HG03378 (cell line): ENCODE data around the gene RORC.

Source experiments
- ATAC-seq: cut with Tn5 transposase; IDR thresholded peaks from one replicate; pipeline ENCODE4 v1.9.1; 2021; ENCODE audit warnings: mild to moderate bottlenecking, moderate library complexity; ENCODE audit not compliant: unreplicated experiment

Gene RORC

DNA sequence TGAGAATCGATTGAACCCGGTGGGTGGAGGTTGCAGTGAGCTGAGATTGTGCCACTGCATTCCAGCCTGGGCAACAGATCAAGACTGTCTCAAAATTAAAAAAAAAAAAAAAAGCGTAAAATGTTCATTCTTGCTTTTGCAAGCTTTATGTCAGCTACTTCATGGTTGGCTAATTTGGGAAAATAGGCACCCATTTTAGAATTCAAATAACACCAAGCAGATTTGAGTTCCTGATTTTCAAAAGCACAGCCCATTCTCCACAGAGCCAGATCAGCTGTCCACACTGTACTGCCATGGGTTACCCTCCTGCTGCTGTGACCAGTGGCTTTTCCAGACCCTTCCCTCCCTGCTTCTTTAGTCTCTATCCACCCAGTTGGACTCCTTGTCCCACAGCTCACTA, 17.5 kb upstream of the RORC start:
- ATAC-seq = no peak

DNA sequence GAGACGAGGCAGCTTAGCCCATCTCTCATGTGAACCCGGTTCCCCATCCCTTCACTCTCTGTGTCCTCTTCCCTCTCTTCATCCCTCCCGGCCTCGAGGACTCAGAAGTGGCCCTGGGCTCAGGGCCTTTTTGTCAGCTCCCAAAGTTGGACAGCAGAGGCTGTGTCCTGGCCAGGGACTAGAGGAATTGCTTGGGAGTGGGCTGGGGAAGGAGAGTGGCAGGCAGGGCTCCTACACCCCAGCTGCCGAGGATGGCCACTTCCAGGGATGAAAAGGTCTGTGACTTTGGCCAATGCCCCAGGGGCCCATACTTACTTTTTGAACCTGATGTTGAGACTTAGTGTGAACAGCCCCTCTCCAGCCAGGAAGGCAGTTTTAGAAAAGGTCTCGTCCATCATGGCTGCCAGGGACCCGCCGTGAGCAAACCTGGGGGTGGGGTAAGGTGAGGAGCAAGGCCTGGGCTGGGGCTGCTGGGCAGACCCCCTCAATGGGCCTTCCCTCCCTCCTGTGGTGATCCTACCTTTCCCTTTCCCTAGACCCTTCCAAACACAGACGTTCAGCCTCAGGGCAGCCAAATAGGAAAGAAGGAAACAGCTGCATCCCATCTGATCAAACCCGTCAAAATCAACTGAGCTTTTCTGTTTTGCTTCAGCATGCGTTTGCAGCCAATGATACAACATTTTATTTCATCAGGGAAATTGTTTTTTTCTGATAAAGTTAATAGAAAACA, 16.4 kb upstream of the RORC start:
- ATAC-seq = no peak

DNA sequence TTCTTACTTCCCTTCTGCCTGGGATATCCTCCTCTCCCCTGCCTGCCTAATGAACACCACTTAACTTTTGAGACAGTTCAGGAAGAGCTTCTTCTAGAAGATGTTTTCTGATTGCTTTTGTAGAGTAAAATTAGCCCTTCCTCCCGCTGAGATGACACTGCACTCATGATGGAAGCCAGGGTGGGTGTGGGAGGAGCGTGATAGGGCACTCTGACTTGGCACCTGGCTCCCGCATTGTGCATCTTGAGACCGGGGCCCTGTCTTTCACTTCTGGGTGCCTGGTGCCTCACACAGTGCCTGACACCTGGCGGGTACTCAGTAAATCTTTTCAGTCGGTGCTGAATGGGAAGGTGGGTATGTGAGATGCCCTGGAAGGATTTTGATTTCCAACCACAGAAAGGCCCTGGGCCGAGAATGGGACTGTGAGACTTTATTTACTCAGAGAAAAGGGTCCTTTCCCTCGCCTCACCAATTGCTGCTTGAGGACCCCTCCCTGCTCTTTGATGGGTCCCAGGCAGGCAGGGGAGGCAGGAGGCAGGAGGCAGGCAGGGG, 15.2 kb upstream of the RORC start:
- ATAC-seq = no peak

DNA sequence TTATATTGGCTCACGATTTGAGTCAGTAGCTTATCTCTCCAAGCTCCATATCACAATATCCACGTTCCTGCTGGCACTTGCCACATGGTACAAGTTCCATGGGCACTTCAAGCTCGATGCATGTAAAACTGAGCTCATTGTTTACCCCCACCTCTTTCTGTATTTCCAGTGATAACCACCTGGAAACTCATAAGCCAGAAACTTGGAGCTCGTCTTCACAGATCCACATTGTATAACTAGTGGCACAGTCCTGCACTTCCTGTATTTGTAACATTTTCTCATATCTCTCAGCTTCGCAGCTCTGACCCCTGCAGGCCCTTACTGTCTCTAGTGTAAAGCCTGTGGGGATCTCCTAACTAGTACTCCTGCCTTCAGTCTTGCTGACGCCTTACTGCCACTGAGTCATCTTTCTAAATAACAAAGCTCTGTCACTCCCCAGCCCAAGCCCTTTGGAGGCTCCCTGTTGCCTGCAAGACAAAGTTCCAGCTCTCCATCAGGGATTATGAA, 14.5 kb upstream of the RORC start:
- no peak for ATAC-seq

DNA sequence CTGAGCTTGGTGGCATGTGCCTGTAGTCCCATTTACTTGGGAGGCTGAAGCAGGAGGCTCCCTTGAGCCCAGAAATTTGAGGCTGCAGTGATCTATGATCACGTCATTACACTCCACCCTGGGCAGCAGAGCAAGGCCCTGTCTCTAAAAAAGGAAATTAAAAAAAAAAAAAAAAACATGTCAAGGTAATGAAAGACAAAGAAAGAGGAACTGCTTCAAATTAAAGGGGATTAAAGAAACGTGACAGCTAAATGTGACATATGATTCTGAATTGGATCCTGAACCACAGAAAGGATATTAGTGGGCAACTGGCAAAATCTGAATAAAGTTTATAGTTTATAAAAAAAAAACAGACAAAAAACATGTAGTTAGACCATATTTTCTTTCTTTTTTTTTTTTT, 11.8 kb upstream of the RORC start:
- ATAC-seq = no peak

DNA sequence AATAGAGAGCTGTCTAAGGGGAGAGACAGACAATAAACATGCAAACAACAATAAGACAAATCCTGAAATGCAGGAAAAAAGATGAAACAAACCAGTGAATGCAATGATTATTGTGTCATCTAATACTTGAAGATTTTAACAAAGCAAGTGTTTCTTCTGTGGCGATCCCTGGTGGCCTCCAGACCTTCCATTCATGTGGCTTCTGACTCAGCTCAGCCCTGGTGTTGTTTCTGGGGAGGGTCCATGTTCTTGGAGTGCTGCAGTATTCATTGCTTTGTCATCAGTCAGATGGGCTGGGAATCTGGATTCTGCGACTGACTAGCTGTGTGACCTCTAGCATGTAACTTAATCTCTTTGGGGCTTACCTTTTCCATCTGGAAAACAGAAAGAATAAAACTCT, 9.5 kb upstream of the RORC start:
- no peak for ATAC-seq

DNA sequence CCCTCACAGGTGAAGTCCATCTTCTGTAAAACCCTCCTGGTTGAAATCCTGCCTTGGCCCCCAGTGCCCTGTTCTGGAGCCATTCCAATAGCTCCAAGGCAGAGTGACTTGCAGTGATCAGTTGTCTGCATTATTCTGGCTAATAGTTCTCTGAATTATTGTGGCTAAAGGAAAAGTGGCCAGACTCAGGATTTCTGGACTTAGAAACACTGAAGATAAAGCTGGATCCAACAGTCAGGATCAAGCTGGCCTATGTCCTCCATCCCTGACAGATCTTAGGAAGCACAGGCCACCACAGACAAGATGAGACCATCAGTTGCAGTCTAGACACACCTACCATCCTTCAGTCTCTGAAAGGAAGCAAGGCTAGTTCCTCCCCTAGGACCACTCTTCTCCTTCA, 8.8 kb upstream of the RORC start:
- ATAC-seq = no peak

DNA sequence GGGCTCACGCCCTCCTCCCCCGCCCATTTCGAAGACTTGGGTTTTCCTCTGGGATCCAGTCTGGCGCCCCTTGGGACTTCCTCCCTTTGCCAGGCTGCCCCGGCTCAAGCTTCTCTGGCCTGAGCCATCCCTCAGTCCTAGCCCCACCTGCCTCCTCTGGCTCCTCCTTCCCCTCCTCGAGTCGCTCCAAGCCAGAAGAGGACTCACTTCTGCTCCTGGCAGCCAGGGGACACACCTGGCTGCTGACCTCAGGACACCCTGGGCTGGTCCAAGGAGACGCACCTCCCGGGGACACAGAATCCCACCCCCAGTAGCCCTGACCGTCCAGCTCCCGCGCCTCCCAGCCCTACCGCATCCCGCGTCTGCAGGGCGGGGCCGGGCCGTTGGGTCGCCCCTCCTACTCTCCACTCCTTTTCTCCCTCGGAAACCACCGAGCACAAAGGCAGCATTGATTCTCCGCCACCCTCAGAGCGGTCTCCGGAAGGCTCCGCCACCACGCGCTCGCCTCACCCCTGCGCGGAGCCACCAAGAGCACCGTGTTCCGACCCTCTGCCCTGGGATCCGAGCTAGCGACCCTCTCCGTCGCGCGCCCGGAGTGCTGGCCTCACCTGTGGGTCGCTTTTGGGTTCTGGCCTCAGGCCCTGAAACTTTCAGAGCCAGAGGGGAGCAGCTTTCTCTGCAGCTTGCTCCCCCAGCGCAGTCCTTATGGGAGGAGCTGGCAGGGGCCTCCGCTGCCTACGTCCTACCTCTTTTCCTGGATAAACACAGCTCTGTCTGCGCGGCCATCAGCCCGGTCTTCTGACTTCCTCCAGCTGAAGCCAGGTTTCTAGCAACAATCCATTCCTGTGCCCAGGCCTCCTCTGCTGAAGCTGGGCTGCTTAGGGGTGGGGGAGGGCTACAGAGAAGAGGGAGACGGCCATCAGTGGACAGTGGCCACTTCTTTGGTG, 8.1 kb upstream of the RORC start, which contains the start of gene C2CD4D:
TSS of gene C2CD4D (minus strand) at position 364 of the 947 bp plus-strand sequence. CDS start 831 bp downstream, outside the sequence.
- no peak for ATAC-seq

DNA sequence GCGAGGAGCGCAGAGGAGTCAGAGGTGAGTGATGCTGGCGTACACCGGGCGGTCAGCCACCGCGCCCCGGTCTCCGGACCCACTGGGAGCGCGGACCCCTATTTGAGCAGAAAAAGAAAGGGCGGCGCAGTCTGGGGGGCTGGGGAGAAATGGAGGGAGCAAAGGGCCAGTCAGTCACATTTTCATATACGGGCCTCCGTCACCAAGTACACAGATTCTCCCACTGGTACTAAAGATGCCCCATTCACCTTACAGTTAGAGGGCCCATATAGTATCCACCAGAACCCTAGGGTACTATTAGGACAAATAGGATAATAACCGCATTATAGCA, 7.4 kb upstream of the RORC start:
- no peak for ATAC-seq

DNA sequence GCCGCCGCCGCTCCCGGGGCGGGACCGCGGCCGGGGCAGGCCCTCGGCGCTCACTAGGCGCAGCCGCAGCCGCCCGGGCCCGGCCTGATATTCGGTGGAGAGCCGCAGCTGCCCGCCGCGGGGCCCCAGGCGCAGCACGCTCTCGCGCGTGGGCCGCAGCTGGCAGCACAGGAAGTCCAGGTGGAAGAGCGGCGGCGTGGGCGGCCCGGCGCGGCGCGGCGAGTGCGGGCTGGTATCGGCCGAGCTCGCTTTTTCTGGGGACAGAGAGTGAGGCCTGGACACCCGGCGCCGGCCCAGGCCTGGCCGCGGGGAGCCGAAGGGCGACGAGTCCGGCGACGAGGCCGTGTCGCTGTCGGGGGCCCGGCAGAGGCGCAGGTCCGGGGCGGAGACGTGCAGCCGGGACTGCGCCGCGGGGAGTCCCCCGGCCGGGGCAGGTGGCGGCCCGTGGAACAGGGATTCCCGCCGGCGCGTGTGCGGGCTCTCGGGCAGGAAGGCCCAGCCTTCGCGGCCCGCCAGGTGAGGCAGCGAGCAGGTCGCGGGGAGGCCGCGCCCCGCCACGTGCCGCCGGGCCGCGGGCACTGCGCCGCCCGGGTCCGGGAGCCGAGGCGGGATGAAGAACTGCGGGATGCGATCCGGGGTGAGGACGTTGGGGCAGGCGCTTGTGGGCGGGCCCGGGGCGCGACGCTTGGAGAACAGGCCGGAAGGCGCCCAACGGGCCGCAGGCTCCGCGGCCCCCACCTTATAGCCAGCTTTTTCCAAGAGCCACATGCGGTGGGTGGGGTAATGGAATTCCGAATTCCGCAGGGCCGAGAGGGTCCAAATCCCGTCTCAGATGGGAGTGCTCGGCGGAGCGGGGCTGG, 6.8 kb upstream of the RORC start:
- no peak for ATAC-seq

DNA sequence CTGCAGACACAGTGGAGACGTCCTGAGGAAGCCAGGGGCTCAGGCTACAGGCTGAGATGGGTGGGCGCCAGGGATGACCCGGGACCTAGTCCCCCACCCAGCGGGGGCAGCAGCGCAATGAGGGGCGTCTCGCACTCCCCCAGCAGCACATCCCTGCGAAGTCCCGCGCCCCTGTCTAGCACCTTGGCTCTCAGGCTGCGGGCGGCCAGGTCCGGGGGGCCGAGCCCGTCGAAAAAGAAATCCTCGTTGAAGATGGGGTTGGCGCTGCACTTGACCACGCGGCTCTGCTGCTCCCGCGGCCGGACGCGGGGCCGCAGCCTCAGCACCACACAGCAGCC, 6.3 kb upstream of the RORC start:
- ATAC-seq = no peak

DNA sequence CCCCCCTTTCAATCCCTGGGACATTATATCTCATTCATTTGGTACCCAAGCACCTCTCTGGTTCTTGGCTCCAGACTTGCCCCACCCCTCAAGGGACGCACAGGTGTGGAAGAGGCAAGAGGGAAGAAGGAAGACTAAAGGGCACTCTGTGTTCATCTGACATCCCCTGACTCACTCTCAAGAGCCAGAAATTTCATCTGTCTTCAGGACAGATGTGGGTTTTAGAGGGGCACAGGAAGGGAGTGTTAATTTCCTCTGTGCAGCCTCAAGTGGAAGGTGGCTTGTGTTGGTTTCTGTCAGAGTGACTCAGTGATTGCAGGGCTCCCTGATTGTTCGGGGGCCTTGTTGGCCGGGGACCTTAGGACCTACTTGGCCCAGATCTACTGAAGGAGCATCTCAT, 5.6 kb upstream of the RORC start:
- no peak for ATAC-seq

DNA sequence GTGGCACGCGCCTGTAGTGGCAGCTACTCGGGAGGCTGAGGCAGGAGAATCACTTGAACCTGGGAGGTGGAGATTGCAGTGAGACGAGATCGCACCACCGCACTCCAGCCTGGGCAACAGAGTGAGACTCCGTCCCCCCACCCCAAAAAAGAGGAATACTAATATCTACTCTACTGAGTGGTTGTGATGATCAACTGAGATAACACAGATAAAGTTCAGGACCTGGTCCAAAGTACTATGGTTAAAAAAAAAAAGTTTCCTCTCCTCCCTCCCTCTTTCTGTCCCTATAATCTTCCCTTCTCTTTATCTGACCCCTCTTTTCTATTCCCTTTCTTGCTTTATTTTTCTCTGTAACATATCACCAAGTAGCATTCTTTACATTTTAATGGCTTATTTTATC, 4.0 kb upstream of the RORC start:
- no peak for ATAC-seq

DNA sequence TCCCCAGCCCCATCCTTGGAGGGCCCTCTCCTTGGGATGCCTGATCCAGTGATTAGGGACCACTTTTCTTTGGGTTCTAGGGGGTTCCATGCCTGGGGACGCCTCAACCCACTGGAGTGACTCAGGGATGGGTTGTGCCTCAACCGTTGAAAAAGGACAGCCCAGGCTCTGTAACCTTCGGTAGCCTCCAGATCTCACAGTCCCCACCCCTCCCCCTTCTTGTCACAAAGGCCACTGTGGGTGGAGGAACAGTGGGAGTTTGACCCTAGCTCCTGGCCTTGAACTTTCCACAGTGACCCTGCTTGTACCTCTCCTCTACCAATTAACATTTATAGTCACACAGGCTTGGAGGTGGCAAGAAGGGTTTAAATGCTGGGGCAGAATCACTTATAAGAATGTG, 2.6 kb upstream of the RORC start:
- no peak for ATAC-seq

DNA sequence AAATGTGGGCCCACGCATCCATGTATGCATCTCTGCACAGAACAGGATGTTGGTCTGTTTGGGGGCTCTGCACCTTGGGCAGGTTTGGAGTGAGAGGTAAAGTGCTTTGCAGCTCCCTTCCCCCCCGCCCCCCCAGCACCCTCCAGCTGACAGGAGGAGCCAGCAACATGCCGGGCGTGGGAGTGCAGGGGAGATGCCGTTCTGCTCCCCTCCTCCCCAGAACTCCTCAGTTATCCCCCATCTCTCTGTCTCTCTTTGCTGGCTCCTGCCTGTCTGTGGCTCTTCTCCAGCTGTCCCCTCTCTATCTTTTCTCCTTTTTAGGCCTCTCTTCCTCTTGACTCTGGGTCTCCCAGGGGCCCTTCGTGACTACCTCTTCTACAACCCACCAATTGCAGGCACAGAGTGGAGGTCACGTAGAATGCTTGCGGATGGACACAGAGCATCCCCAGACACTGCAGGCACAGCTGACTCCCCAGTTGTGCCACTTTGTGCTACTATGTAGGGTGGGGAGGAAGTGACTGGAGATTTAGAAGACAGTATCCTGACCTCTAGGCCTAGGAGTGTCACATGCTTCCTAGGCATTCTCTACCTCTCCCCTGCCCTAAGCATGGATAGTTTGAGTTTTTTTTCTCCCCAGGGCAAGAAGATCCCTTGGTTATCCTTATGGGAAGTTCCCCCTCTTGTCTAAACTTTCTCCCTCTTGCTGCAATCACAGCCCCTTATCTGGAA, 1.7 kb upstream of the RORC start:
- ATAC-seq = no peak

DNA sequence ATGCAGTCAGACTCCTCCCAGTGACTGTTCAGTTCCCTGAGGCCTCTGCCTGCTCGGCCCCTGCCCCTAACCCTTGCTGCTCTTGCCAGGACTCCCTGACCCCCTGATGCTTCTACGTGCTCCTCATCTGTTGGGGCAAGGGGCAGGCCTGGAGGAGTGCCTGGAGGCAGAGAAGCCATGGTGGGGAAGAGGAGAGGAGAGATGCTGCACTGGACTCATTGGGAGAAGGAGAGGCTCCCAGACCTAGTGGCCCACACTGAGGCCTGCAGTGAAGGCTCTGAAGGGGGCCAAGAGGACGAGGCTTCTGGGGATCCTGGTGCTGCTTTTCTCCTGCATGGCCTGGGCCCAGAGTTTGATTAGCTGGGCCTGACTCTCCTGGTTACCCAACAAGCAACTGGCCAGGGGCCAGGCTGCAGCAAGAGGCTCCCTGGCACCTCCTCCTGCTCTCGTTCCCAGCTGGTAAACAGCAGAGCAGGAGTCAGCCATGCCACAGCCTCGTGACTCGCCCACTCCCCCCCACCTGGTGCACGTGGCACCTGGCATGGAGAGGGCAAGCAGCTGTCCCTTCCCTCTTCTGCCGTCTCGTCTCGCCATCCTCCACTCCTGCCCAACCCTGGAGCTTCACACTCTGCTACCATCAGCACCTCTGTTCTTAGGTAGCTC, 847 bp upstream of the RORC start:
- no peak for ATAC-seq

DNA sequence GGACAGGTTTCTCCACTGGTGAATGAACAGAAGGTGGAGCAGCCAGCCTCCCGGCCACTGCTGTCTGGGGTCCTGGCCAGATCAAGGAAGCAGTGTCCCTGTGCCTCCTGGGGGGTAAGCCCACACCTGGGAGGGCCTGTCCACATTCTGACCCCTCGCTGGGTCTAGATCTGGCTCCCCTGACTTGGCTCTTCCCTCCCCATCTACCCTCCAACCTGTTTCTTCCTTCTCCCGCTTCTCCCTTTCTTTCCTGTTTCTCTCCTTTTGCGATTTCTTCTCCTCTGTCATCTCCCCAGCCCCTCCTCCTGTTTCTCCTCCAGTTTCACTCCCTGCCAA, 378 bp downstream of the RORC start:
- no peak for ATAC-seq

DNA sequence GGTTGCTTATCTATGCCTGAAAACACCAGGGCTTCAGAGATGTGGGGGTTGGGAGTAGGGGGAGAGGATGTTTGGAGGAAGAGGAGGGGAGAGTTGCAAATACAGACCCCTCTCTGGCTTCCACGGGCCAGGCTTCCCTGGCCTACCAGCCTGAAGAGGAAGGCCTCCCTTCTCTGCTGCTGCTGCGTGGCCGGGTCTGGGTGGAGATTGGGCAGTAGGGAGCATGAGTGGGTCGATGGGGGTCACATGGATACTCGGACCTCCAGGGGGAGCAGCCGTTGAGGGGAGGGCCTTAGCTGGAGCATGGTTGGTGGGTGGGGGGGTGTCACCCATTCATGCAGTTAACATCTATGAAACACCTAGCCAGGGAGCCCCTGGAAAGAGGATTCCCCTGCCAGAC, 1.5 kb downstream of the RORC start:
- ATAC-seq = no peak

DNA sequence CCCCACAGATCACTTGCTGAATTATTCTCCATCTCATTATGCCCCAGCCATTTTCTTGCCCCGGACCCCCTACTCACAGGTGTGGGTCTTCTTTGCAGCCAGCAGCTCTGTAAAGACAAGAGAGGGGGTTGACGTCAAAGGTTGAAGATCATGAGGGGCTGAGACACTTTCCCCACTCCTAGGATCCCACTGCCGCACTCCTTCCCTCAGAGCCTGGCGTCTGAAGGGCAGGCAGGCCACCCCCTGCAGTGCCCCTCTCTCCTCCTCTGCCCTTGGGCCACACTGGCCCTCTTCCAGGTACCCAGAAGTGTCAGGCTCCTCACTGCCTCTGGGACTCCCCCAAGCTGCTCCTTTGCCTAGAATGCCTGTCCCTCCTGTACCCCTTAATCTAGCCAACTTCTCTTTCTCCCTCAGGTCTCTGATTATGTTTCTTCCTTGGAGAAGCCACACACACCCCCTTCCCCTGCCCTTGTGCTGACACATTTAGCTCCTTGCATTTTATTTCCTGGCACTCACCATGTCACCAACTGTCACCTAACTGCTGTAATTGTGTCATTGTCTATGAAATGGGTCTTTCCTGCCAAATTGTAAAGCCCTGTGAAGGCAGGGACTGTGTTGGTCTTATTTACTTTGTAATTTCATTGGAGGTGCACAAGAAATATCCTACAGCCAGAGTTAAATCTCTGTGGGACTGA, 2.1 kb downstream of the RORC start:
- ATAC-seq = no peak
